VCaP (cell line): ENCODE data around the gene C1orf159.

Experiments
- H3K27ac ChIP-seq: fragments of 450-650 bp; 2 replicates; pipeline ENCODE4 v1.5.1; 2017
- CTCF ChIP-seq: fragments of 450-650 bp; conservative IDR thresholded peaks from 2 replicates; pipeline ENCODE4 v1.5.1; 2017; ENCODE audit warnings: mild to moderate bottlenecking, moderate library complexity

Gene C1orf159

DNA sequence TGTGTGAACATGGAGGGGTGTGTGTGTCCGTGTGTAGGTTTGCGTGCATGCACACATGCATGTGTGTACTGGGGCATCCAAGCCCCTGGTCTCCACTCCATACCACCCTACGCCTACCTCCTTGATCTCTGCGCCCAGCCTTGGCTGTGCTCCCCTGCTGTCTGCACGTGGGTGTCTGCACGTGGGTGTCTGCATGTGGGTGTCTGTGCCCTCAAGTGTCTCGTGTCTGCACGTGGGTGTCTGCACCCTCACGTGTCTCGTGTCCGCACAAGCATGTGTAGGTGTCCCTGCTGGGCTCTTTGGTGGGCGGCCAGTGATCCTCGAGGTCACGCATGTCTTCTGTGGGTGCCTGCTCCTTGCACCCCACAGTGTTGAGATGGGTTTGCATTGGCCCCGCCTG is 62.9 kb downstream of the C1orf159 start:
- H3K27ac ChIP-seq, result no peak overlapping the region

GRCh38 chr1:1052003-1052840 is 63.7 kb downstream of the C1orf159 start:
- no peak for TF ChIP-seq CTCF
- no peak overlapping the region for H3K27ac ChIP-seq

More for the DNA sequence above, 62.9 kb downstream of the C1orf159 start:
- TF ChIP-seq CTCF, result no peak

- no peak for TF ChIP-seq CTCF
- no peak overlapping the region for H3K27ac ChIP-seq
Measured at GRCh38 chr1:1051127-1051810, 64.6 kb downstream of the C1orf159 start.

- no peak for TF ChIP-seq CTCF
- no peak overlapping the region for H3K27ac ChIP-seq
Measured at GRCh38 chr1:1050577-1051052, 65.3 kb downstream of the C1orf159 start.

GRCh38 chr1:1049318-1050165 is 66.3 kb downstream of the C1orf159 start:
- no peak overlapping the region for H3K27ac ChIP-seq
- no peak for TF ChIP-seq CTCF

DNA sequence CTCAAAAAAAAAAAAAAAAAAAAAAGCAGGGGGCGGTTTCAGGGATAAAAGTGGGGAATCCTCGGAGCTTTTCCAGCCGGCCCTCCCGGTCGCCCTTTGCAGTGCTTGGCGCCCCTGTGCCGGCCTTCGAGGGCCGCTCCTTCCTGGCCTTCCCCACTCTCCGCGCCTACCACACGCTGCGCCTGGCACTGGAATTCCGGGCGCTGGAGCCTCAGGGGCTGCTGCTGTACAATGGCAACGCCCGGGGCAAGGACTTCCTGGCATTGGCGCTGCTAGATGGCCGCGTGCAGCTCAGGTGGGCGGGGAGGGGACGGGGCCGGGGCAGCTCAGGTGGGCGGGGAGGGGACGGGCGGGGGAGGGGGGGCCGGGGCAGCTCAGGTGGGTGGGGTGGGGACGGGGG is 67.1 kb downstream of the C1orf159 start:
- H3K27ac ChIP-seq, result no peak overlapping the region
- TF ChIP-seq CTCF, result no peak

DNA sequence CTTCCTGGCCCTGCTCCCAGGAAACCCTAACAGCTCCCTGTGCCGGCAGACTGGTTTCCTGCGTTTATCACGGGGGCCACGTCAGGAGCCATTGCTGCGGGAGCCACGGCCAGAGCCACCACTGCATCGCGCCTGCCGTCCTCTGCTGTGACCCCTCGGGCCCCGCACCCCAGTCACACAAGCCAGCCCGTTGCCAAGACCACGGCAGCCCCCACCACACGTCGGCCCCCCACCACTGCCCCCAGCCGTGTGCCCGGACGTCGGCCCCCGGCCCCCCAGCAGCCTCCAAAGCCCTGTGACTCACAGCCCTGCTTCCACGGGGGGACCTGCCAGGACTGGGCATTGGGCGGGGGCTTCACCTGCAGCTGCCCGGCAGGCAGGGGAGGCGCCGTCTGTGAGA is 67.9 kb downstream of the C1orf159 start:
- TF ChIP-seq CTCF, result no peak

More for the DNA sequence above, 67.9 kb downstream of the C1orf159 start:
- no peak overlapping the region for H3K27ac ChIP-seq
